GM18951 (cell line): ENCODE measurements around the gene SMIM13.
"Not testable (repeated sequence)": the region's sequence is repeated elsewhere in the genome, so short reads cannot be mapped to it uniquely, and the experiment has no call there.

Source experiments
- POLR2A ChIP-seq: IDR thresholded peaks from 4 replicates; pipeline ENCODE4 v1.6.1; 2011; ENCODE audit warnings: mild to moderate bottlenecking; ENCODE audit not compliant: insufficient read length, insufficient read depth; ENCODE audit errors: extremely low read depth
- in situ Hi-C: fragments of 300-500 bp; cut with MboI; formaldehyde crosslinking; loops from one replicate; pipeline ENCODE4 v1.12.0; 2022; ENCODE audit warnings: low sequenced_read_pairs, mixed read lengths, inconsistent platforms; ENCODE audit not compliant: unreplicated experiment

SMIM13 gene

GRCh38 chr6:11065436-11066202 lies 28.0 kb upstream of the SMIM13 start:
- in situ Hi-C loops, result loop anchor here (10.0 to 25.0 kb wide), 3 partner anchors 111 to 578 kb away; no protein-coding TSS in a partner anchor
- TF ChIP-seq POLR2A, result no peak

DNA sequence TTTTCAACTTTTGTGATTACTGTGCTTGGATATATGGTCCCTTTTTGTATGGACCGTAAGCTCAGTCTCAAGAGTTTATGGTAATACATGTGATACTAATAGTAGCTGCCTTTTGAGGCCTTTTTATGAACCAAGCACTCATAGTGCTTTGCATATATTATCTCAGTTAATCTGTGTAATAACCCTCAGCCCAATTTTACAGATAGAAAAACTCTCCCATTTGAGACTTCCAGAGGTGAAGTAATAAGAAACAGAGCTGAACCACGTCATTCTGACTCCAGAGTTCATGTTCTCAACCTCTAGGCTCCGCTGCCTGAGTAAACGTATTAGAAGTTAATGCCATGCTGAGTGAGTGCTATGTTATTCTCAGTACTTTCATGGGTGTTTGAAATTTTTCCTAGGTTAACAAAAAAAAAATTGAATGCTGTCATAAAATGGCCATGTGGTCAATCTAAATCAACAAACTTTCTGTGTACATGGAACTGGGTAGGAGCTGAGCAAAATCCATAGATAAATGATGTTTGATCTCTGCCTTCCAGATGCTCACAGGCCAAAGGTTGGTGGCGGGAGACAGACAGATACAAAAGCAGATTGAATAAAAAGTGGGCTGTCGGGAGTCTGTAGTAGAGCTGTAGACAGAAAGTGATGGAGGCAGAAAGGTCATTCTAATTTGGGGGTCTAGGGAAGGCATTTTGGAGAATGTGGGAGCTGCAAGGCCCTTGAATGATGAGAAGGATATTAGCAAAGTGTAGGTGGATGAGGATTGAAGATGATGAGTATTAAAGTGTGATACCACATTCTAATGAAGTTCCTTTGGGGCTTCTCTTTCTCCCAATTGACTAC lies 26.9 kb upstream of the SMIM13 start:
- no peak for TF ChIP-seq POLR2A

GRCh38 chr6:11067348-11067747 lies 26.3 kb upstream of the SMIM13 start:
- TF ChIP-seq POLR2A, result no peak
- in situ Hi-C loops, result loop anchor here (10.0 to 25.0 kb wide), 3 partner anchors 113 to 580 kb away; no protein-coding TSS in a partner anchor

More for the DNA sequence above, 26.9 kb upstream of the SMIM13 start:
- in situ Hi-C loops, result loop anchor here (10.0 to 25.0 kb wide), 3 partner anchors 112 to 579 kb away; no protein-coding TSS in a partner anchor

GRCh38 chr6:11069760-11070159 lies 23.9 kb upstream of the SMIM13 start:
- no peak for TF ChIP-seq POLR2A
- in situ Hi-C loops, result loop anchor here (10.0 to 25.0 kb wide), 3 partner anchors 115 to 582 kb away; no protein-coding TSS in a partner anchor

- TF ChIP-seq POLR2A, result no peak
- in situ Hi-C loops, result loop anchor here (25.0 kb wide), 1 partner anchor 585 kb away; no protein-coding TSS in a partner anchor
Measured at GRCh38 chr6:11072101-11072500, 21.5 kb upstream of the SMIM13 start.

DNA sequence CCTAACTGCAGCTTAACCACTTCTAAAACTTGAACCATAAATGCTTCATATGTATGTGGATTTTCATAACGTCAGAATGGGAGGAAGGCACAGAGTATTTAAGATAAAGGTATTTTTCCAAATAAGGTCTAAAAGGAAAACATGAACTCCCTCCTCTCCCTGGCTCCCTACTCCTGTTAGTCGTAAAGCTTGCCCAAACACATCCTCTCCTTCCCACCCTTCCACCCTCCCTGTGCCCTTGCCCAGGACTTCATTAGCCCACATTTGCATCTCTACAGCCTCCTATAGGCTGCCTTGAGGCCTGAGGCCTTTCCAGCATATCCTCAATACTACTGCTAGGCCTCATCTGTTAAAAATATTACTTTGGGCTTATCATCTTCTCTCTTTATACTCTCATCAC lies 17.1 kb upstream of the SMIM13 start:
- in situ Hi-C loops, result no loop called here
- TF ChIP-seq POLR2A, result no peak

DNA sequence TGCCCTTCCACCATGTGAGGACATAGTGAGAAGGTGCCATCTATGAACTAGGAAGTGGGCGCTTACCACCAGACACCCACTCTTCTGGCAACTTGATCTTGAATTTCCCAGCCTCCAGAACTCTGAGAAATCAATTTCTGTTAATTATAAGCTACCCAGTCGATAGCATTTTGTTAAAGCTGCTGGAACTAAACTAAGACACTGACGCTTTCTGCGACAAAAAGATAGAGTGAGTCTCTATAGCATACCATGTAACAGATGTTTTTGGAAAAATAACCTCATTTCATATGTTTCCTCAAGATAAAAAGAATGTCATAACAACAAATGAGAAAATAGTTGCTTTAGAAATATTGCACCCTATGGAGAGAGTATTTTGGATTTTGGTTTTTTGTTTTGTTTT lies 15.4 kb upstream of the SMIM13 start:
- TF ChIP-seq POLR2A, result no peak
- in situ Hi-C loops, result no loop called here

DNA sequence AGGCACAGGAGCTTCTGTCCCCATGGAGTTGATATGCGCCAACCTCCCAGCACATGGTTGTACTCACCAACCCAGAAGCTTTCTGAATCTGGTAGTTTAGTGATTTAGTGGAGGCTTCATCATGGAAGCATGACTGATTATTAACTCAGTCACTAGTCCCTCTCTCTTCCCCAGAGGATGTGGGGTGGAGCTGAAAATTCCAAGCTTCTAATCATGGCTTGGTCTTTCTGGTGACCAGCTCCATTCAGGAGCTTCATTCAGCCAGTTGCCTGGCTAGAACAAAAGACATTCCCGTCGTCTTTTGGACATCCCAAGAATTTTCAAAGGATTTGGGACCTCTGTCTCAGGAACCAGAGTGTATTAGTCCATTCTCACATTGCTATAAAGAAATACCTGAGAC lies 13.3 kb upstream of the SMIM13 start:
- in situ Hi-C loops, result no loop called here
- TF ChIP-seq POLR2A, result no peak

DNA sequence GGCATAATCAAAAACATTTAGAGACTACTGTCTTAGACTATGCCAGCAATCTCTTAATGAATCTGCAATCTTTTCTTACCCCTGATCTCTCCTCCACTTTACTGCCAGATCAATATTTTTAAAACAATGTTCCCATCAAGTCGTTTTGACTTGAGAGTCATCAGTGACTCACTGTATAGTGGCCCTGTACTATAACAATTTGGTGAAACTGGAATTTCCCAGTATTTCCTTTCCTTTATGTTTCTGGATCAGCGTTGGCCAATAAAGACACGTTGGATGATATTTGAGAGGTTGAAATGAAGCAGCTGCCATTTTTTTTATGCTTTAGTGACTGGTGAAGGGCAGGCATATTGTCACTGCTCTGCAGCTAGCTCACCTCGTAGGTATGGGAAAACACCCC lies 10.1 kb upstream of the SMIM13 start:
- in situ Hi-C loops, result no loop called here
- TF ChIP-seq POLR2A, result no peak

DNA sequence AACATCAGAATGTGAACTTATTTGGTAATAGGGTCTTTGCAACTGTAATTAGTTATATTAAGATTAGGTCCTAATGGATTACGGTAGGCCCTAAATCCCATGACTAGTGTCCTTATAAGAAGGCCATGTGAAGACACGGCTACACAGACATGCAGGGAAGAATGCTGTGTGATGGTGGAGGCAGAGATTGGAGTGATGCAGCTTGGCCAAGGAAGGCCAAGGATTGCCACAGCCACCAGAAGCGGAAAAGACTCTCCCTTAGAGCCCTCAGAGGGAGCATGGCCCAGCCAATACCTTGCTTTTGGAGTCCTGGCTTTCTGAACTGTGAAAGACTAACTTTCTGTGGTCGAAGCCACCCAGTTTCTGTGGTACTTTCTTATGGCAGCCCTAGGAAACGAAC lies 9.7 kb upstream of the SMIM13 start:
- no peak for TF ChIP-seq POLR2A
- in situ Hi-C loops, result no loop called here

DNA sequence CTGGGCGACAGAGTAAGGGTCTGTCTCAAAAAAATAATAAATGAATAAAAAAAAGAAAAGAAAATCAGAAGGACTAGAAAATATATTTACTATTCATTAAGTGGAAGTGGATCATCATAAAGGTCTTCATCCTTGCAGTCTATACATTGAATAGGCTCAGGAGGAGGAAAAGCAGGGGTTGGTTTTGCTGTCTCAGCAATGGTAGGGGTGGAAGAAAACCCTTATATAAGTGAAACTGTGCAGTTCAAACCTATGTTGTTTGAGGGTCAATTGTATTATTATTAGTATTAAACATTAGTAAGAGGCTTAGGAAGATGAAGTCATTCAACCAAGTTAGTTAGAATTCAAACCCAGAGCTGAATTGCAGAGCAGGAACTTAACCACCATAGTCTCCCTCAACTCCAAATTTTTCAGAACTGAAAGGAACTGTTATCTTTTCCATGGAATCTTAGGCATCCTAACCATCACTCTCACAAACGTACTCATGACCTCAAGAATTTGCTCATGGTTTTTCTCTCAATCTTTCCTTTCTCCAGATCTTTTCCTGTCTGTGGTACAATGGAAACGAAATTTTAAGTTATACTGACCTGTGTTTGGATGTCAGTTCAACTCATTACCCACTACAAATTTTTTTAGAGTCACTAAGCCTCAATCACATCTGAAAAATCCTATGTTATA lies 7.7 kb upstream of the SMIM13 start:
- TF ChIP-seq POLR2A, result no peak
- in situ Hi-C loops, result no loop called here

DNA sequence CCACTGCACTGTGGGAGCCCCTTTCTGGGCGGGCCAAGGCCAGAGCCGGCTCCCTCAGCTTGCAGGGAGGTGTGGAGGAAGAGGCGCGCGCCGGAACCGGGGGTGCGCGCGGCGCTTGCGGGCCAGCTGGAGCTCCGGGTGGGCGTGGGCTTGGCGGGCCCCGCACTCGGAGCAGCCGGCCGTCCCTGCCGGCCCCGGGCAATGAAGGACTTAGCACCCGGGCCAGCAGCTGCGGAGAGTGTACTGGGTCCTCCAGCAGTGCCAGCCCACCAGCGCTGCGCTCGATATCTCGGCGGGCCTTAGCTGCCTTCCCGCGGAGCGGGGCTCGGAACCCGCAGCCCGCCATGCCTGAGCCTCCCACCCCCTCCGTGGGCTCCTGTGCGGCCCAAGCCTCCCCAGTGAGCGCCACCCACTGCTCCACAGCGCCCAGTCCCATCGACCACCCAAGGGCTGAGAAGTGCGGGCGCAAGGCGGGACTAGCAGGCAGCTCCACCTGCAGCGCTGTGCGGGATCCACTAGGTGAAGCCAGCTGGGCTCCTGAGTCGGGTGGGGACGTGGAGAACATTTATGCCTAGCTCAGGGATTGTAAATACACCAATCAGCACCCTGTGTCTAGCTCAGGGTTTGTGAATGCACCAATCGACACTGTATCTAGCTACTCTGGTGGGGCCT lies 6.4 kb upstream of the SMIM13 start:
- in situ Hi-C loops, result not testable (repeated sequence)

GRCh38 chr6:11089695-11090094 lies 3.9 kb upstream of the SMIM13 start:
- in situ Hi-C loops, result no loop called here
- TF ChIP-seq POLR2A, result no peak

DNA sequence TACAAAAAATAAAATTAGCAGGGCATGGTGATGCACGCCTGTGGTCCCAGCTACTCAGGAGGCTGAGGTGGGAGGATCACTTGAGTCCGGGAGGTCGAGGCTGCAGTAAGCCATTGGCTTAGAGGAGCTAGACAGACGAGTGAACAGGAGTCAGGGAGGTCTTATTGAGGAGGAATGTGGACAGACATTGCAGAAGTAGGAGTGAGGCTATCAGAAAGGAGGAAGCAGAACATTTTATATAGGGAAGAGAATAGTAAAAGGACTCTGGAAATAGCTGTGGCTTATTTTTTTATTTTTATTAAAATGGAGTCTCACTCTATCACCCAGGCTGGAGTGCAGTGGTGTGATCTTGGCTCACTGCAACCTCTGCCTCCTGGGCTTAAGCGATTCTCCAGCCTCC lies 2.5 kb upstream of the SMIM13 start:
- in situ Hi-C loops, result not testable (repeated sequence)
